ENCODE results near the gene CRTAC1.

DNA sequence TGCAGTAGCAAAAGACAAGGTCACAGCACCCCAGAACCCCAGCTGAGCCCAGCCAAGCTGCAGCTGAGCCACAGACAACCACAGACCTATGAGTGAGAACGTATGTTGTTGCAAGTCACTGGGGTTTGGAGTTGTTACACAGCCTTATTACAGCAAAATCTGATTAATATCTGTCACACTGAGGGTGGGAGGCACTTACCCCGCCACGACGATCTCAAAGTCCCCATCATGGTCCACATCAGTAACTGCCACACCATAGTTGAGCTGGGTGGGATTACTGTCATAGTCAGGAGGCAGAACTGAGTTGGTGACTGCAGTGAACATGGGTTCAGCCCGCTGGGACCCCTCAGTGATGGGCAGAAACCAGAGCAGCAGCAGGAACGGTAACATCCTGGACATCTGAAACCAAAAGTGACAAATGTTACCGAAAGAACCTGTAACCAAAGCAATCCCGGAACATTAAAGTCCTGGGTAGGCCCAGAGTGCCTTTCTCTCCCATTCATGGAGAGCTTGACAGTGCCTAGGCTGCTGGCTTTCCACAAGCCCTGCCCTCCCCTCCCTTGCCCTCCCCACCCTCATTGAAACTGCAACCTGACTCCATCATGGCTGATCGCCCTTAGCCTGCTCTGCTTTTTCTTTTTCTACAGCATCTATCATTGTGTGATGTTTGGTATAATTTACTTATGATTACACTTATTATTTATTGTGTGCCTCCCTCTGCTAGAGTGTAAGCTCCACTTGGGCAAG lies 19.3 kb downstream of the CRTAC1 start:
- TF ChIP-seq, protein P1, sequence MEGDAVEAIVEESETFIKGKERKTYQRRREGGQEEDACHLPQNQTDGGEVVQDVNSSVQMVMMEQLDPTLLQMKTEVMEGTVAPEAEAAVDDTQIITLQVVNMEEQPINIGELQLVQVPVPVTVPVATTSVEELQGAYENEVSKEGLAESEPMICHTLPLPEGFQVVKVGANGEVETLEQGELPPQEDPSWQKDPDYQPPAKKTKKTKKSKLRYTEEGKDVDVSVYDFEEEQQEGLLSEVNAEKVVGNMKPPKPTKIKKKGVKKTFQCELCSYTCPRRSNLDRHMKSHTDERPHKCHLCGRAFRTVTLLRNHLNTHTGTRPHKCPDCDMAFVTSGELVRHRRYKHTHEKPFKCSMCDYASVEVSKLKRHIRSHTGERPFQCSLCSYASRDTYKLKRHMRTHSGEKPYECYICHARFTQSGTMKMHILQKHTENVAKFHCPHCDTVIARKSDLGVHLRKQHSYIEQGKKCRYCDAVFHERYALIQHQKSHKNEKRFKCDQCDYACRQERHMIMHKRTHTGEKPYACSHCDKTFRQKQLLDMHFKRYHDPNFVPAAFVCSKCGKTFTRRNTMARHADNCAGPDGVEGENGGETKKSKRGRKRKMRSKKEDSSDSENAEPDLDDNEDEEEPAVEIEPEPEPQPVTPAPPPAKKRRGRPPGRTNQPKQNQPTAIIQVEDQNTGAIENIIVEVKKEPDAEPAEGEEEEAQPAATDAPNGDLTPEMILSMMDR (IDR thresholded peaks at IDR 0.05; ENCODE audit: insufficient read depth, low read depth, low read length) = no peak
- no peak for TF ChIP-seq EZH2 (IDR thresholded peaks at IDR 0.05; ENCODE audit: insufficient read depth, low read length)

Measured in astrocyte (in vitro differentiated cells and primary cell).